Endothelial cell of umbilical vein (primary cell): Measurements from ENCODE around the gene CEP55.

ENCODE experiments used
- POLR2AphosphoS5 ChIP-seq: IDR thresholded peaks from 2 replicates; pipeline ENCODE4 v1.6.1; 2012; ENCODE audit warnings: low read depth, mild to moderate bottlenecking, control low read depth, low read length, moderate library complexity; ENCODE audit not compliant: insufficient read depth
- TF ChIP-seq, protein P1 (sequence below), 2 donors: IDR thresholded peaks; 1 replicate in 1 of 2; 2 replicates in 1 of 2; pipeline ENCODE4 v1.5.1; 2011; ENCODE audit warnings: low read length in 2 of 2, mild to moderate bottlenecking in 2 of 2, moderate library complexity in 2 of 2, control low read depth in 1 of 2, inconsistent platforms in 1 of 2, low read depth in 1 of 2; ENCODE audit not compliant: insufficient read depth in 1 of 2; ENCODE audit errors: extremely low read depth in 1 of 2

DNA sequence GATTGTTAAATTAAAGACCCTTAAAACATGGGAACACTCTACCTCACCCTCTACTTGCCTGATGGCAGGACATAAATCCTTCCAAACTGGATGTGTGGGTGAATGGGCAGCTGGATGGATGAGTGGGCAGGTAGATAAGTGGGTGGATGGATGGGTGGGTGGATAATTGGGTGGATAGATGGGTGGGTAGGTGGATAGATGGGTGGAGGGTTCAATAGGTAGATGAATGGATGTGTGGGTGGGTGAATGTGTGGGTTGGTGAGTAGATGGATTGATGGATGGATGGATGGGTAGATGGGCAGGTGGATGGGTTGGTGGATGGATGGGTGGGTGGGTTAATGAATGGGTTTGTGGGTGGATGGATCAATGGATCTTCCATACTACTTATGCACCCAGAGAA, 51.1 kb downstream of the CEP55 start:
- TF ChIP-seq, protein P1, sequence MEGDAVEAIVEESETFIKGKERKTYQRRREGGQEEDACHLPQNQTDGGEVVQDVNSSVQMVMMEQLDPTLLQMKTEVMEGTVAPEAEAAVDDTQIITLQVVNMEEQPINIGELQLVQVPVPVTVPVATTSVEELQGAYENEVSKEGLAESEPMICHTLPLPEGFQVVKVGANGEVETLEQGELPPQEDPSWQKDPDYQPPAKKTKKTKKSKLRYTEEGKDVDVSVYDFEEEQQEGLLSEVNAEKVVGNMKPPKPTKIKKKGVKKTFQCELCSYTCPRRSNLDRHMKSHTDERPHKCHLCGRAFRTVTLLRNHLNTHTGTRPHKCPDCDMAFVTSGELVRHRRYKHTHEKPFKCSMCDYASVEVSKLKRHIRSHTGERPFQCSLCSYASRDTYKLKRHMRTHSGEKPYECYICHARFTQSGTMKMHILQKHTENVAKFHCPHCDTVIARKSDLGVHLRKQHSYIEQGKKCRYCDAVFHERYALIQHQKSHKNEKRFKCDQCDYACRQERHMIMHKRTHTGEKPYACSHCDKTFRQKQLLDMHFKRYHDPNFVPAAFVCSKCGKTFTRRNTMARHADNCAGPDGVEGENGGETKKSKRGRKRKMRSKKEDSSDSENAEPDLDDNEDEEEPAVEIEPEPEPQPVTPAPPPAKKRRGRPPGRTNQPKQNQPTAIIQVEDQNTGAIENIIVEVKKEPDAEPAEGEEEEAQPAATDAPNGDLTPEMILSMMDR (IDR thresholded peaks at IDR 0.05; ENCODE audit: extremely low read depth in 1 of 2, insufficient read depth in 1 of 2, low read depth in 1 of 2, low read length in 2 of 2), result no peak
- no peak for TF ChIP-seq POLR2AphosphoS5
